ENCODE data around the gene MECR.

MECR gene

GRCh38 chr1:29230553-29231378 is at the start of gene MECR:
Gene MECR (minus strand): TSS chr1:29230934. CDS start chr1:29230906, 28 bp downstream.
- peak; percentile 52 for DNase-seq

- DNase-seq: no peak
These were observed 49.2 kb upstream of the MECR start for GRCh38 chr1:29279951-29280391.

GRCh38 chr1:29279406-29279805 is 48.7 kb upstream of the MECR start:
- no peak for DNase-seq

GRCh38 chr1:29278124-29278523 is 47.4 kb upstream of the MECR start:
- no peak for DNase-seq

GRCh38 chr1:29275435-29275834 is 44.7 kb upstream of the MECR start:
- no peak for DNase-seq

GRCh38 chr1:29272147-29272907 is 41.6 kb upstream of the MECR start:
- no peak for DNase-seq

GRCh38 chr1:29271724-29272123 is 41.0 kb upstream of the MECR start:
- no peak for DNase-seq

- DNase-seq: no peak
These were observed 40.3 kb upstream of the MECR start for GRCh38 chr1:29270929-29271521.

GRCh38 chr1:29269382-29269781 is 38.6 kb upstream of the MECR start:
- DNase-seq: no peak

- DNase-seq: no peak
These were observed 36.8 kb upstream of the MECR start for GRCh38 chr1:29267321-29268070.

- DNase-seq: no peak
These were observed 36.2 kb upstream of the MECR start for GRCh38 chr1:29266912-29267311.

- no peak for DNase-seq
These were observed 34.1 kb upstream of the MECR start for GRCh38 chr1:29264773-29265389.

GRCh38 chr1:29260531-29260930 is 29.8 kb upstream of the MECR start:
- no peak for DNase-seq

GRCh38 chr1:29259802-29260441 is 29.2 kb upstream of the MECR start:
- no peak for DNase-seq

- no peak for DNase-seq
These were observed 28.5 kb upstream of the MECR start for GRCh38 chr1:29258976-29259801.

GRCh38 chr1:29258189-29258975 is 27.6 kb upstream of the MECR start:
- no peak for DNase-seq

- peak; percentile 51 for DNase-seq
These were observed 26.5 kb upstream of the MECR start for GRCh38 chr1:29256979-29257804.

- peak; percentile 55 for DNase-seq
These were observed 25.7 kb upstream of the MECR start for GRCh38 chr1:29256394-29256793.

- no peak for DNase-seq
These were observed 24.5 kb upstream of the MECR start for GRCh38 chr1:29255134-29255666.
